GM12875 (cell line): Measurements from ENCODE around the gene GRIP1.

Experiments
- H3K4me3 ChIP-seq: one replicate; pipeline ENCODE4 v1.5.1; 2011; ENCODE audit warnings: low read depth, low read length, control low read depth
- TF ChIP-seq, protein P1 (sequence below): IDR thresholded peaks from 2 replicates; pipeline ENCODE4 v1.5.1; 2011; ENCODE audit warnings: low read depth, mild to moderate bottlenecking, control low read depth, inconsistent platforms, low read length, moderate library complexity, borderline replicate concordance; ENCODE audit not compliant: insufficient read depth

The GRIP1 gene

DNA sequence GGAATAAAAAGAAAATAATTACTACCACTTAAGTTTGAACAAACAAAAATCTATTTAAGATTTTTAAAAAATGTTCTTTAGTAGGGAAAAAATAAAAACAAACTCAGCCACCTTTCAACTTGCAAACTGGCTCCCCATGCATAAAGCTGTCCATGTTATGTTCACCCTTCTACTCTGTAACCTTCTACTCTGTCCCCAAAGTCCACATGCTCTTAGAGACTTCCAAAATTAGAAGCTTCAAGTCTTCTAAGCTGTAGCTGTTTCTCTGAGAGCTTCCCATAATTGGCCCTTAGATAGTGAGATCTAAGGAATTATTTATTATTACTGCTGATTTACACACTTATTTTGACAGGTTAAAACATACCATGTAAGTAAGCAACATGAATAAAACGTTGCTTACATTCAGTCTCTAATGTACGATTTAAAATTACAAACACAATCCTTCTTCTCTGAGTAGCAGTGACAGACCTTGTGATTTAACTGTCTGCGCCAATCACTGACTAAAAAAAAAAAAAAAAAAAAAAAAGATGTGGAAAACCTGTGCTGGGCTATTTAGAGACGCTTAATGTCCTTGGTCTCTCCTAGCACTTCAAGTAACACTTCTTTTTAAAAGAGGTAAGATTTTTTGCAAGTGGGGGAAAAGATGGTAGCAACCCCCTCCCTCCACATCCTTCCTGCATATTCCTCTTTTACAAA is 28.3 kb upstream of the GRIP1 start:
- H3K4me3 ChIP-seq, result no peak overlapping the region
- TF ChIP-seq, protein P1, sequence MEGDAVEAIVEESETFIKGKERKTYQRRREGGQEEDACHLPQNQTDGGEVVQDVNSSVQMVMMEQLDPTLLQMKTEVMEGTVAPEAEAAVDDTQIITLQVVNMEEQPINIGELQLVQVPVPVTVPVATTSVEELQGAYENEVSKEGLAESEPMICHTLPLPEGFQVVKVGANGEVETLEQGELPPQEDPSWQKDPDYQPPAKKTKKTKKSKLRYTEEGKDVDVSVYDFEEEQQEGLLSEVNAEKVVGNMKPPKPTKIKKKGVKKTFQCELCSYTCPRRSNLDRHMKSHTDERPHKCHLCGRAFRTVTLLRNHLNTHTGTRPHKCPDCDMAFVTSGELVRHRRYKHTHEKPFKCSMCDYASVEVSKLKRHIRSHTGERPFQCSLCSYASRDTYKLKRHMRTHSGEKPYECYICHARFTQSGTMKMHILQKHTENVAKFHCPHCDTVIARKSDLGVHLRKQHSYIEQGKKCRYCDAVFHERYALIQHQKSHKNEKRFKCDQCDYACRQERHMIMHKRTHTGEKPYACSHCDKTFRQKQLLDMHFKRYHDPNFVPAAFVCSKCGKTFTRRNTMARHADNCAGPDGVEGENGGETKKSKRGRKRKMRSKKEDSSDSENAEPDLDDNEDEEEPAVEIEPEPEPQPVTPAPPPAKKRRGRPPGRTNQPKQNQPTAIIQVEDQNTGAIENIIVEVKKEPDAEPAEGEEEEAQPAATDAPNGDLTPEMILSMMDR, result no peak

DNA sequence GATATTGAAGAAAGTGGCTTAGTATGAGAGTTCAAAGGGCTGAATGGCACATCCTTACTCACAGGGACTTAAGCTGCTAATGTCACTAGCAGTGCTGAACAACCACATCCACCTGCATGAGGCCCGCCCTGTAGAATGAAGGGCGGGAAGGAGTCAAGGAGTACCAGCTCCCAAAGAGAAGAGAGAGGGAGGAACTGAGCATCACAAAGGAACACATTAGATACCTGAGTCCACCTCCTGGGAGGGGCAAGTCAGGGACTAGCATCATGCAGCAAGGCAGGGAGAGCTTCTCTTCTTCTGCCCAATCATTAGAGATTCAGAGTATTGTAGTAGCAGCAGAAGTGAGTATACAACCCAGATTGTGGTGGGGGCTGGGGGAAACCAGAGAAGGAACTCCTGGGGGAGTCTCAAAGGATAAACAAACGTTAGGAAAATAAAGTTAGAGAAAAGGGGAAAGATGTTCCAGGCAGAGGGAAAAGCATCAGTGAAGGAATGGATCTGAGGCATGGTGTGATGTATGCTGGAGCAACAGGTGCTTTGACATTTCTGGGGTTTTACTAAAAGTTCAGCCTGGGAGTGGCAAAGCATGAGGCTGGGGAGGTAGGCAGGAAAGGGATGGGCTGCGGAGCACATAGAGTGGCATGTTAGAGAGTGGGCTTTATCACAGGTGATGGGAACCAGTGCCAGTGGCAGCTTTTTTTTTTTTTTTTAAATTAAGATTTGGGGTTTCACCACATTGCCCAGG is 21.0 kb upstream of the GRIP1 start:
- TF ChIP-seq, protein P1, result no peak
- H3K4me3 ChIP-seq, result no peak overlapping the region

DNA sequence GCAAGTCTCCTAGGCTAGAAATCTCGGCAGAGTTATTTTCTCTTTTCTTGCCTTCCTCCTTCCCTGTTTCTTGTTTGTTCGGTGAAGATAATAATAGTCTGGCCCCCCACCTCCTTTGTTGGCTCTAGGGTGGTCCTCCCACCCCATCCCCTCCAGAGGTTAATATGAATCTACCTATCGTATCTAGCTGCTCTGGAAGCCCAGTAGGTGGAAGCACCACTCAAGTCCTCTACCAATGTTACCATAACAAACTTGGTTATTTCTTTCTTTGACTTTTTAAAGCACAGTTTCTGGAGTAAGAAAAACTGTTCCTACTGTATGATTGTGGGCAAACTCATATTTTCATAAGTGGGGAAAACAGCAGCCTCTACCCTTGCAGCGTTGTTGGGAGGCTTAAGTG is 19.7 kb upstream of the GRIP1 start:
- no peak overlapping the region for H3K4me3 ChIP-seq
- TF ChIP-seq, protein P1, result no peak

DNA sequence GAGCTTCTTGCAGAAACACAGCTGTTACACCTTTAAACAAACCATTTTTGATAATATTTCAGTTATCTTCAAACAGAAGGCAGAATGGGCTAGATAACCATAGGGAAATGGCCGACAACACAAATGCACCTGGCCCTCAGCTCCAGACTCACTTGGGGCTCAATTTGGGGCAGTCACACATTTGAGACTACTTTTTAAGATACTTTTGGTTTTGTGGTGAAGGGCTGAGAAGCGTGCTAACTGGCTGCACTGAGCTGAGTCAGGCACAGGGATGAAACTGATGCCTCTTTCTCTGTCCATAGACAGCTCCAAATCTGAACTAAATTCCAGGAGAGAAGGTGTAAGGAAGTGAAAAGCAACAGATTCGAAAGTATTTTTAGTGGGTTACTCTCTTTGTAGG is 18.5 kb upstream of the GRIP1 start:
- TF ChIP-seq, protein P1, result no peak

DNA sequence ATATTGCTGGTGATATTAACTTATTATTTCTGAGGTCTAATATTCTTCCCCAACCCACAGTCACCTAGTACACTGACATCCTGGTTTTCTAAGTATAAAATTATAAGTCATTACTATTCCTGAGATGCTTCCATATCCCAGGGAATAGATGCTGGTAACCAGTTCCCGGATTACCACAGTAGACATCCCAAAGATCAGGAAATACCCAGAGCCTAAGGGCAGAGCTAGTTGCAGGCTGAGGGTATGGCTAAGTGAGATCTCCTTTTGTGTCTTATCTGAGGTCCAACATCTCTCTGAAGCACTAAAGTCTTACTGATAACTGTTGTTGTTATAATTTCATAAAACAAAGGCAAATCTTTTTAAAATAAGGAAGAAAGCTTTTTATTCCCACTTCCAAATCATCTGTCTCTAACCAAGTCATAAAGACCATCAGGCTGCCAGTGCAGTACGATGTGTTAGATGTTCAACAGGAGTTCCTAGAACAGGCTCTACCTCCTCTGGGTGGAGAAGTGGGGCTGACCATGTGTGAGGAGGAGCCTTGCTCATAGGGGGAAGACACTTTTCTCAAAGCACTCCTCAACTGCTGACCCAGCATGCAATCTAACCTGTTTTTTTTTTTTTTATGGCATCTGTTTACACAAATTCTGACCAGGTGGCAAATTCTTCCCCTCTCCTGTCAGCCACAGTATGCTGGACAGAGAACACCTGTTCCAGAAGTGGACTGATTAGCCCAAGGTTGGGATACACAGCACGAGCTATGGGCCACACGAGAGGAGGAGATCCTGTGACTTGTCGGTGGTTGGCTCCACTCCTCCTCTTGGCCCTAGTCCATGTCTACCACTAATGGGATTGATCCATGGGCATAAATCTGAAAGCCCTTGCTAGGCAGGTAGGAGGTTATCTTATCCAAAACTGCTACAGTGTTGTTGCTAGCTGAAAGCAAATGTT is 16.1 kb upstream of the GRIP1 start:
- H3K4me3 ChIP-seq, result no peak overlapping the region
- TF ChIP-seq, protein P1, result no peak

More for the DNA sequence above, 18.5 kb upstream of the GRIP1 start:
- no peak overlapping the region for H3K4me3 ChIP-seq

DNA sequence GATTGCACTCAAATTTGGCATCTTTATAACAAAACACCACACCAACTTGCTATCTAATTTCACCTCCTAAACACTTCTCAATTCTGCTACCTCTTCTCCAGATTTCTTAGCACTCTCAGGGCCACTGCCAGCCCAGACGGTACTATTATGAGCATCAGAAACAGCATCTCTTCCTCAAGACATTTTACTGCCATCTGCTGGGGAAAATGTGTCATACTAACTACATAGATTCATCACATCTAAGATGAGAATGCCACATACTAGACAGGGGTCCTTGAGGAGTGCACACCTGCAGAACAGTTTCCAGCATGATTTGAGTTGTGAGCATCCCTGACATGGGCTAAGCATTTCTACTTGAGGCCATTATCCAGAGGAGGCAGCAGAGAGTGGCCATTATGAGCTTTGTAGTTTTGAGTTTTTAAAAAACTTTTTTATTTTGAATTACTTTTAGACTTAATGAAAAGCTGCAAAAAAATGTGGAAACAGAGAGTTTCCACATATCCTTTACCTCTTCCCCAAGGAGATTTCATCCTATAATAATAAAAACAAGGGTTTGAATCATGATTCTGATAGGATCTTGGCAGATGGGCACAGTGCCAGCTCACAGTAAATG is 15.1 kb upstream of the GRIP1 start:
- TF ChIP-seq, protein P1, result peak; percentile 54; the same call in 1 of the 2 replicates

More for the DNA sequence above, 15.1 kb upstream of the GRIP1 start:
- H3K4me3 ChIP-seq, result no peak overlapping the region
